Anterior cingulate cortex (tissue), 58 donors: ENCODE results near the gene SLCO3A1.

Experiments used
- DNase-seq, 58 donors: peaks; one replicate each; lab custom pipeline; 2025; lab: John Stamatoyannopoulos, UW

The SLCO3A1 gene

GRCh38 chr15:91930092-91930491 is 76.6 kb downstream of the SLCO3A1 start:
- DNase-seq: no peak

GRCh38 chr15:91936182-91936775 is 82.8 kb downstream of the SLCO3A1 start:
- no peak for DNase-seq

GRCh38 chr15:91936927-91937326 is 83.4 kb downstream of the SLCO3A1 start:
- DNase-seq: no peak

- DNase-seq: no peak
These were observed 84.6 kb downstream of the SLCO3A1 start for GRCh38 chr15:91938136-91938535.

- no peak for DNase-seq
These were observed 85.9 kb downstream of the SLCO3A1 start for GRCh38 chr15:91939403-91939831.

- no peak for DNase-seq
These were observed 87.2 kb downstream of the SLCO3A1 start for GRCh38 chr15:91940496-91941381.

- no peak for DNase-seq
These were observed 88.6 kb downstream of the SLCO3A1 start for GRCh38 chr15:91941871-91942658.

GRCh38 chr15:91942720-91943394 is 89.3 kb downstream of the SLCO3A1 start:
- peak in 9 of 58 donors; percentile 7 to 60 (median 19) for DNase-seq

GRCh38 chr15:91944331-91944730 is 90.8 kb downstream of the SLCO3A1 start:
- peak in 5 of 58 donors; percentile 13 to 31 (median 20) for DNase-seq

GRCh38 chr15:91945385-91945784 is 91.9 kb downstream of the SLCO3A1 start:
- no peak for DNase-seq

- DNase-seq: peak in 1 of 58 donors; percentile 44
These were observed 92.6 kb downstream of the SLCO3A1 start for GRCh38 chr15:91946075-91946474.

- DNase-seq: no peak
These were observed 93.2 kb downstream of the SLCO3A1 start for GRCh38 chr15:91946581-91947292.

- no peak for DNase-seq
These were observed 93.8 kb downstream of the SLCO3A1 start for GRCh38 chr15:91947293-91947679.

- DNase-seq: no peak
These were observed 94.4 kb downstream of the SLCO3A1 start for GRCh38 chr15:91947683-91948608.

GRCh38 chr15:91949361-91949760 is 95.9 kb downstream of the SLCO3A1 start:
- no peak for DNase-seq

GRCh38 chr15:91950054-91950453 is 96.5 kb downstream of the SLCO3A1 start:
- no peak for DNase-seq

GRCh38 chr15:91950631-91951329 is 97.3 kb downstream of the SLCO3A1 start:
- DNase-seq: no peak

- DNase-seq: no peak
These were observed 98.7 kb downstream of the SLCO3A1 start for GRCh38 chr15:91952216-91952615.
